Endothelial cell (in vitro differentiated cells): ENCODE results near the gene EDRF1. TPM values are rescaled to one million over a fixed set of nuclear protein-coding genes. Genes with fewer than 3 reads are reported as not detected.
"Not testable (repeated sequence)": the region's sequence is repeated elsewhere in the genome, so short reads cannot be mapped to it uniquely, and the experiment has no call there.

ENCODE experiments used
- DNase-seq: peaks from one replicate; pipeline ENCODE4 v3.0.0; 2021; ENCODE audit warnings: low spot score
- H3K27ac Mint-ChIP-seq: one replicate; pipeline ENCODE4 v1.8.0; 2021; ENCODE audit warnings: mixed read lengths, inconsistent platforms; ENCODE audit not compliant: unreplicated experiment
- H3K27me3 Mint-ChIP-seq: one replicate; pipeline ENCODE4 v1.8.0; 2021; ENCODE audit warnings: mild to moderate bottlenecking, moderate library complexity, mixed read lengths, inconsistent platforms; ENCODE audit not compliant: unreplicated experiment
- H3K36me3 Mint-ChIP-seq: one replicate; pipeline ENCODE4 v1.8.0; 2021; ENCODE audit warnings: mild to moderate bottlenecking, low read depth, mixed read lengths, inconsistent platforms; ENCODE audit not compliant: unreplicated experiment
- H3K4me1 Mint-ChIP-seq: one replicate; pipeline ENCODE4 v1.8.0; 2021; ENCODE audit warnings: mild to moderate bottlenecking, mixed read lengths, inconsistent platforms; ENCODE audit not compliant: unreplicated experiment
- H3K4me3 Mint-ChIP-seq: one replicate; pipeline ENCODE4 v1.8.0; 2021; ENCODE audit warnings: mild to moderate bottlenecking, mixed read lengths, inconsistent platforms; ENCODE audit not compliant: unreplicated experiment
- H3K9me3 Mint-ChIP-seq: one replicate; pipeline ENCODE4 v1.8.0; 2021; ENCODE audit warnings: mixed read lengths, inconsistent platforms; ENCODE audit not compliant: unreplicated experiment
- total RNA-seq: library from RNA; stranded (reverse); fragmentation: NEBNext Ultra II Directional; extraction: Animal tissue kit (Norgen Biotek cat#: 25700); gene quantifications from one replicate; pipeline ENCODE4 v1.2.1, GENCODE V29; 2021; ENCODE audit not compliant: unreplicated experiment
- TF ChIP-seq, protein P1 (sequence below): fragments of 200-600 bp; sonication (generic); IDR thresholded peaks from one replicate; pipeline ENCODE4 v1.5.0; 2021; ENCODE audit warnings: antibody characterized with exemption; ENCODE audit not compliant: unreplicated experiment

The EDRF1 gene
- total RNA-seq, 1 donor from 2014 or later: 29.2 TPM

GRCh38 chr10:125692196-125692595, 27.3 kb upstream of the EDRF1 start:
- Mint-ChIP-seq H3K4me3 (no peak overlapping the region), H3K4me1 (no peaks in the 10 kb centered on the region), H3K27me3 (peaks cover 1% of the 10 kb centered on the region), H3K9me3 (no peaks in the 10 kb centered on the region), H3K36me3 (no peaks in the 10 kb centered on the region), H3K27ac (no peak overlapping the region)
- DNase-seq: no peak
- TF ChIP-seq, protein P1, sequence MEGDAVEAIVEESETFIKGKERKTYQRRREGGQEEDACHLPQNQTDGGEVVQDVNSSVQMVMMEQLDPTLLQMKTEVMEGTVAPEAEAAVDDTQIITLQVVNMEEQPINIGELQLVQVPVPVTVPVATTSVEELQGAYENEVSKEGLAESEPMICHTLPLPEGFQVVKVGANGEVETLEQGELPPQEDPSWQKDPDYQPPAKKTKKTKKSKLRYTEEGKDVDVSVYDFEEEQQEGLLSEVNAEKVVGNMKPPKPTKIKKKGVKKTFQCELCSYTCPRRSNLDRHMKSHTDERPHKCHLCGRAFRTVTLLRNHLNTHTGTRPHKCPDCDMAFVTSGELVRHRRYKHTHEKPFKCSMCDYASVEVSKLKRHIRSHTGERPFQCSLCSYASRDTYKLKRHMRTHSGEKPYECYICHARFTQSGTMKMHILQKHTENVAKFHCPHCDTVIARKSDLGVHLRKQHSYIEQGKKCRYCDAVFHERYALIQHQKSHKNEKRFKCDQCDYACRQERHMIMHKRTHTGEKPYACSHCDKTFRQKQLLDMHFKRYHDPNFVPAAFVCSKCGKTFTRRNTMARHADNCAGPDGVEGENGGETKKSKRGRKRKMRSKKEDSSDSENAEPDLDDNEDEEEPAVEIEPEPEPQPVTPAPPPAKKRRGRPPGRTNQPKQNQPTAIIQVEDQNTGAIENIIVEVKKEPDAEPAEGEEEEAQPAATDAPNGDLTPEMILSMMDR: no peak

- TF ChIP-seq, protein P1: no peak
- Mint-ChIP-seq H3K27me3 (peaks cover 1% of the 10 kb centered on the region), H3K4me1 (no peaks in the 10 kb centered on the region), H3K27ac (no peak overlapping the region), H3K4me3 (no peak overlapping the region), H3K9me3 (no peaks in the 10 kb centered on the region), H3K36me3 (no peaks in the 10 kb centered on the region)
- no peak for DNase-seq
Measured at GRCh38 chr10:125692601-125693523, 26.6 kb upstream of the EDRF1 start.

GRCh38 chr10:125693524-125693847, 26.0 kb upstream of the EDRF1 start:
- Mint-ChIP-seq H3K9me3 (no peaks in the 10 kb centered on the region), H3K4me1 (no peaks in the 10 kb centered on the region), H3K36me3 (no peaks in the 10 kb centered on the region), H3K27me3 (peaks cover 1% of the 10 kb centered on the region), H3K27ac (no peak overlapping the region), H3K4me3 (no peak overlapping the region)
- no peak for DNase-seq
- TF ChIP-seq, protein P1: no peak

DNA sequence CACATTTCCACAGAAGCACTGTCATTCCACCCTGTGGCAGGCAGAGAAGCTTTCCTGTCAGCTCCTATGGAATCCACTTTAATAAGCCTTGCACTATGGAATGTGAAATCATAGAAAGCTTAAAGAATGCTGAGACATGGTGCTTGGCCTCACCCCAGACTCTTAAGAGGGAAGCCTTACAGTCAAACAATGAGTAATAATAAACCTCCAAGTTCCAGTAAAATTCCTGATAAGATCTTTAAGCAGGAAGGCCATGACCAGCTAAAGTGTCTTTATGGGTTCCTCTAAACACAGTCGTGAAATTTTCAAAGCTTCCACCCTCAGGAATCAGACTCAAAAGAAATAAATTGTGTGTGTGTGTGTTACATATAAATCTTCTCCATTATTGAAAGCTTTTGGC, 24.6 kb upstream of the EDRF1 start:
- no peak overlapping the region for H3K27ac Mint-ChIP-seq
- TF ChIP-seq, protein P1: no peak
- no peak overlapping the region for H3K4me3 Mint-ChIP-seq
- H3K9me3 Mint-ChIP-seq: no peaks in the 10 kb centered on the region
- no peak for DNase-seq
- no peaks in the 10 kb centered on the region for H3K36me3 Mint-ChIP-seq
- no peaks in the 10 kb centered on the region for H3K4me1 Mint-ChIP-seq
- peaks cover 1% of the 10 kb centered on the region for H3K27me3 Mint-ChIP-seq

DNA sequence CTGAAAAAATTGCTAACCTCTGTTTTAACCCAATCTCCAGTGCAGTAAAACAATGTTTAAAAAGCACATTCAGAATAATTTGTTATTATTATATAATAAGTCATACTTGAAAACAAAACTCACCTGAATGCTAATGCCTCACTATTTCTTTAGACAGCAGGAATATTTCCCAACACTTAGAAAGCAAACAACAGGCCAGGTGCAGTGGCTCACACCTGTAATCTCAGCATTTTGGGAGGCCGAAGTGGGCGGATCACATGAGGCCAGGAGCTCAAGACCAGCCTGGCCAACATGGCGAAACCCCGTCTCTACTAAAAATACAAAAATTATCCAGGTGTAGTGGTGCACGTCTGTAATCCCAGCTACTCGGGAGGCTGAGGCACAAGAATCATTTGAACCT, 22.6 kb upstream of the EDRF1 start:
- not testable (repeated sequence) for H3K4me3 Mint-ChIP-seq, H3K27ac Mint-ChIP-seq, DNase-seq, H3K36me3 Mint-ChIP-seq, H3K4me1 Mint-ChIP-seq, H3K9me3 Mint-ChIP-seq, H3K27me3 Mint-ChIP-seq
